ENCODE measurements around the gene RNF10.
"Not testable (repeated sequence)": the region's sequence is repeated elsewhere in the genome, so short reads cannot be mapped to it uniquely, and the experiment has no call there.

RNF10 gene

GRCh38 chr12:120534203-120534702, at the start of gene RNF10:
RNF10 (plus strand) TSS chr12:120534356; CDS start chr12:120534812, 456 bp downstream.
- no peak for TF ChIP-seq CTCF (IDR thresholded peaks at IDR 0.05; ENCODE audit: low read depth, low read length)
- DNase-seq (ENCODE audit: extremely low read depth, low read depth): peak; percentile 66

GRCh38 chr12:120485961-120486881, 47.9 kb upstream of the RNF10 start:
- no peak for TF ChIP-seq CTCF (IDR thresholded peaks at IDR 0.05; ENCODE audit: low read depth, low read length)
- DNase-seq (ENCODE audit: extremely low read depth, low read depth): no peak

GRCh38 chr12:120487552-120487951, 46.6 kb upstream of the RNF10 start:
- not testable (repeated sequence) for DNase-seq (ENCODE audit: extremely low read depth, low read depth)

DNA sequence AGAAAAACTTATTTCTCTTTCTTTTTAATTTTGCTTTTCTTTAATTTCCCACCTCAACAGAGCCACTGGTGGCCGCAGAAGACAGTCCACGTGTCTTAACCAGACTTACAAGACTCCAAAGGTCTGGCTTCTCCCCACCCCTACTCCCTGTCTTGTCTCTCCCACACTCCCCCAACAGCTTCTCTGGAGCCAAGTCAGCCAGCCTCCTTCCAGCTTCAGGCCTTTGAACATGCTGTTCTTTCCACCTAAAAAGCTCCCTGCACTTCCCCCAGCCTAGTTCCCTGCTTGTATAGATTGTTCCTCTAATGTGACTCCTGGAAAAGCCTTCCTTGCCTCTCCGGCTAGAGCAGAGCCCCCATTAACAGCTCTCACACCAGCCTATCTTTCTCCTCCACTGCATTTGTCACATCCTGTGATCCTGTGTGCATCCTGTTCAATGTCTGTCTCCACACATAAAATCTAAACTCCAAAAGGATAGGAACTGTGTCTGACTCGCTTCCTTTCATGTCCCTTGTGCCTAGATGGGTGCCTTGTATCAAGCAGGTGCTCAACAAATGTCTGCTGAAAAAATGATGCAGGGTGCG, 46.0 kb upstream of the RNF10 start:
- no peak for DNase-seq (ENCODE audit: extremely low read depth, low read depth)
- TF ChIP-seq CTCF (IDR thresholded peaks at IDR 0.05; ENCODE audit: low read depth, low read length): no peak

DNA sequence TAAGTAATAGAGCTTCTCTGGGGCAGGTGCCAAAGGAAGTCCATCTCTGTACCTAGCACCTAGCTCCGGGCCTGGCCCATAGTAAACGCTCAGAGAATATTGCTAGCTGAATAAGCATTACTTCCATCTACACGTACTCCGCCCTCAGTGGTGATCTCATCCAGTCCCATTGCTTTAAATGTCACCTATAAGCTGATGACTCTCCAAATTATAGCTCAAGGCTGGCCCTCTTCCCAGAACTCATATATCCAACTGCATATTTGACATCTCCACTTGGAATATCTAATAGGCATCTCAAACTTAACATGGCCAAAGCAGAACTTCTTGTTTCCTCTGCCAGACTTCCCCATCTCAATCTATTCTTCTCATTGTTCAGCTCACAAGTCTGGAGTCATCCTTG, 45.1 kb upstream of the RNF10 start:
- DNase-seq (ENCODE audit: extremely low read depth, low read depth): no peak
- no peak for TF ChIP-seq CTCF (IDR thresholded peaks at IDR 0.05; ENCODE audit: low read depth, low read length)

GRCh38 chr12:120490325-120490724, 43.8 kb upstream of the RNF10 start:
- TF ChIP-seq CTCF (IDR thresholded peaks at IDR 0.05; ENCODE audit: low read depth, low read length): no peak
- no peak for DNase-seq (ENCODE audit: extremely low read depth, low read depth)

DNA sequence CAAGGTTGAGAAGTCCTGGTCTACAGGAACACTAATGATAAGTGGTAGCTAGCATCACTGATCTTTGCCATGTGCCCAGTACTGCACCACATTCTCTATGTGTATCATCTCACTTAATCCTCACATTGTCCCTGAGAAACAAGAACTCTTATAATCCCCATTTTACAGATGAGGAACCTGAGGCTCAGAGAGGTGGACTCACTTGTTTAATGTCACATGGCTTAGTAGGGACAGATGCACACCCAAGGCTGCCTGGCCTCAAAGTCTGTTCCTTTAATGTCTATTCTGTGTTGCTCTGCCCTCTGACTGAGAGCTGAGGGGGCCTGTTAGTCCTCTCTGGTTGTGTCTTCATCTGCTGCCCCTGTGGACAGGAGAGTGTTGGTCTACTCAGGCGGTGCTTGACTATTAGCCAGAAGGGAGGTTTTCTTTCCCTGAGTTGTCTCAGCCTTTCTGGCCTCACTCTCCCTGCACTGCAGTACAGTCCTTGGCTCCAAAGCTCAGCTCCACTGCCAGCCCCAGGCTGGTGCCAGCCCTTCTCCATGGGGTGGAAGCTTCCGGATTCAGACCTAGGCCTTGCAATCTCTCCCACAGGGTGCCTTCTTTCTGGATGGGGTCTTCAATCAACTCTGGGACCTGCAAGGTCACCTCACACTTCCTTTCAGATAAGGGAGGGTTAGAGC, 43.2 kb upstream of the RNF10 start:
- no peak for DNase-seq (ENCODE audit: extremely low read depth, low read depth)
- no peak for TF ChIP-seq CTCF (IDR thresholded peaks at IDR 0.05; ENCODE audit: low read depth, low read length)
